ENCODE data around the gene AXL.

Gene AXL

GRCh38 chr19:41238244-41238643 is 19.2 kb downstream of the AXL start:
- DNase-seq = no peak

- DNase-seq = no peak
Observed at GRCh38 chr19:41239363-41239762, 20.3 kb downstream of the AXL start.

- no peak for DNase-seq
Observed at GRCh38 chr19:41239961-41240574, 21.0 kb downstream of the AXL start.

GRCh38 chr19:41241859-41242258 is 22.8 kb downstream of the AXL start:
- no peak for DNase-seq

- DNase-seq = no peak
Observed at GRCh38 chr19:41244117-41244516, 25.1 kb downstream of the AXL start.

GRCh38 chr19:41245843-41246242 is 26.8 kb downstream of the AXL start:
- no peak for DNase-seq

- no peak for DNase-seq
Observed at GRCh38 chr19:41248895-41249294, 29.9 kb downstream of the AXL start.

GRCh38 chr19:41249707-41250423 is 30.8 kb downstream of the AXL start:
- DNase-seq = no peak

GRCh38 chr19:41253660-41254059 is 34.6 kb downstream of the AXL start:
- DNase-seq = no peak

- DNase-seq = no peak
Observed at GRCh38 chr19:41255171-41255570, 36.1 kb downstream of the AXL start.

- DNase-seq = no peak
Observed at GRCh38 chr19:41261474-41262190, 42.6 kb downstream of the AXL start.

- DNase-seq = peak; percentile 74
Observed at GRCh38 chr19:41263042-41263849, 44.2 kb downstream of the AXL start.

- DNase-seq = peak; percentile 100
Observed at GRCh38 chr19:41263850-41264580, 45.0 kb downstream of the AXL start, which contains the start of gene HNRNPUL1. Gene HNRNPUL1 (plus strand): TSS chr19:41264372. CDS start chr19:41264504, 132 bp downstream.

GRCh38 chr19:41264581-41265394 is 45.8 kb downstream of the AXL start:
- DNase-seq = peak; percentile 20

- no peak for DNase-seq
Observed at GRCh38 chr19:41265395-41266153, 46.6 kb downstream of the AXL start.

GRCh38 chr19:41269055-41269454 is 50.0 kb downstream of the AXL start:
- no peak for DNase-seq

- no peak for DNase-seq
Observed at GRCh38 chr19:41269571-41269970, 50.5 kb downstream of the AXL start.

- DNase-seq = no peak
Observed at GRCh38 chr19:41273076-41273475, 54.1 kb downstream of the AXL start.

GRCh38 chr19:41274802-41275201 is 55.8 kb downstream of the AXL start:
- no peak for DNase-seq

- no peak for DNase-seq
Observed at GRCh38 chr19:41276231-41276630, 57.2 kb downstream of the AXL start.

- no peak for DNase-seq
Observed at GRCh38 chr19:41278478-41278877, 59.5 kb downstream of the AXL start.
